CD14-positive monocyte (primary cell): ENCODE results near the gene POMC. TPM values are rescaled to one million over a fixed set of nuclear protein-coding genes. Genes with fewer than 3 reads are reported as not detected.

Experiments used
- DNase-seq, 3 donors: peaks; one replicate each; pipeline ENCODE4 v3.0.0-alpha.2; 2011 to 2022
- H2AFZ ChIP-seq: 2 replicates; pipeline ENCODE4 v1.6.0; 2012; ENCODE audit warnings: mild to moderate bottlenecking, low read depth, low read length, inconsistent platforms; ENCODE audit not compliant: insufficient read depth, poor library complexity, severe bottlenecking
- H3K27ac ChIP-seq, 2 donors: 1 replicate in 1 of 2; 2 replicates in 1 of 2; pipeline ENCODE4 v1.5.1; 2012 to 2013; ENCODE audit warnings: low read length in 2 of 2, control low read depth in 1 of 2, inconsistent platforms in 1 of 2, low read depth in 1 of 2, mild to moderate bottlenecking in 1 of 2
- H3K27me3 ChIP-seq, 2 donors: one replicate each; pipeline versions ENCODE4 v1.6.0 to v1.6.1; 2011 to 2013; ENCODE audit warnings: low read length in 2 of 2; ENCODE audit not compliant: control insufficient read depth in 2 of 2, insufficient read depth in 2 of 2
- H3K36me3 ChIP-seq, 2 donors: replicated peaks in 1 of 2; 1 replicate in 1 of 2; 2 replicates in 1 of 2; pipeline versions ENCODE4 v1.5.1 to v1.6.1; 2012 to 2013; ENCODE audit warnings: low read length in 2 of 2, control low read depth in 1 of 2, inconsistent platforms in 1 of 2, mild to moderate bottlenecking in 1 of 2; ENCODE audit not compliant: insufficient read depth in 2 of 2, control insufficient read depth in 1 of 2
- H3K4me1 ChIP-seq, 2 donors: 1 replicate in 1 of 2; 2 replicates in 1 of 2; pipeline versions ENCODE4 v1.5.1 to v1.6.1; 2012 to 2013; ENCODE audit warnings: low read length in 2 of 2, control low read depth in 1 of 2, inconsistent platforms in 1 of 2, mild to moderate bottlenecking in 1 of 2, moderate library complexity in 1 of 2; ENCODE audit not compliant: insufficient read depth in 2 of 2, control insufficient read depth in 1 of 2
- H3K4me2 ChIP-seq: replicated peaks from 2 replicates; pipeline ENCODE3; 2012; ENCODE audit warnings: low read length, moderate library complexity, mild to moderate bottlenecking; ENCODE audit not compliant: poor library complexity, severe bottlenecking; ENCODE audit errors: extremely low read depth
- H3K4me3 ChIP-seq, 3 experiments: fragments of 200-600 bp in 1 of 3; sonication (generic) in 1 of 3; replicated peaks in 1 of 3; 1 replicate in 2 of 3; 2 replicates in 1 of 3; pipeline ENCODE4 v1.5.1; 2011 to 2013; ENCODE audit warnings: low read length in 3 of 3, mild to moderate bottlenecking in 3 of 3, control low read depth in 2 of 3, low read depth in 2 of 3, inconsistent platforms in 1 of 3, moderate library complexity in 1 of 3
- H3K79me2 ChIP-seq: 2 replicates; pipeline ENCODE4 v1.6.0; 2012; ENCODE audit warnings: mild to moderate bottlenecking, control low read depth, inconsistent platforms, low read length, moderate library complexity; ENCODE audit not compliant: insufficient read depth
- H3K9ac ChIP-seq: 2 replicates; pipeline ENCODE4 v1.6.0; 2017; ENCODE audit warnings: low read length, mild to moderate bottlenecking; ENCODE audit not compliant: insufficient read depth, poor library complexity, severe bottlenecking
- H3K9me3 ChIP-seq, 2 donors: replicated peaks in 1 of 2; 1 replicate in 1 of 2; 2 replicates in 1 of 2; pipeline versions ENCODE4 v1.5.1 to v1.6.1; 2012 to 2013; ENCODE audit warnings: low read length in 2 of 2, control low read depth in 1 of 2; ENCODE audit not compliant: control insufficient read depth in 1 of 2, insufficient read depth in 1 of 2
- H4K20me1 ChIP-seq: 2 replicates; pipeline ENCODE4 v1.6.0; 2012; ENCODE audit warnings: mild to moderate bottlenecking, low read length, control low read depth, moderate library complexity; ENCODE audit not compliant: insufficient read depth
- H3K27ac Mint-ChIP-seq, 7 donors: one replicate each; pipeline ENCODE4 v1.8.0; 2020; ENCODE audit warnings: mild to moderate bottlenecking in 7 of 7, mixed read lengths in 7 of 7, moderate library complexity in 6 of 7, inconsistent platforms in 2 of 7
- H3K27me3 Mint-ChIP-seq, 3 donors: one replicate each; pipeline ENCODE4 v1.8.0; 2021 to 2022; ENCODE audit warnings: low read depth in 3 of 3, mild to moderate bottlenecking in 3 of 3, mixed read lengths in 3 of 3, moderate library complexity in 3 of 3, inconsistent platforms in 1 of 3
- H3K36me3 Mint-ChIP-seq, 2 donors: one replicate each; pipeline ENCODE4 v1.8.0; 2020; ENCODE audit warnings: mixed read lengths in 2 of 2, inconsistent platforms in 1 of 2, mild to moderate bottlenecking in 1 of 2
- H3K4me1 Mint-ChIP-seq: one replicate; pipeline ENCODE4 v1.8.0; 2020; ENCODE audit warnings: mild to moderate bottlenecking, mixed read lengths
- H3K4me3 Mint-ChIP-seq, 2 donors: one replicate each; pipeline ENCODE4 v1.8.0; 2020; ENCODE audit warnings: mild to moderate bottlenecking in 2 of 2, mixed read lengths in 2 of 2, moderate library complexity in 1 of 2
- H3K9me3 Mint-ChIP-seq, 7 donors: one replicate each; pipeline ENCODE4 v1.8.0; 2020 to 2022; ENCODE audit warnings: mixed read lengths in 7 of 7, mild to moderate bottlenecking in 6 of 7, moderate library complexity in 6 of 7, inconsistent platforms in 2 of 7
- CTCF ChIP-seq: fragments of 200-600 bp; IDR thresholded peaks from one replicate; pipeline ENCODE4 v1.8.0; 2022; ENCODE audit warnings: antibody characterized with exemption, mild to moderate bottlenecking
- WGBS: methylation state at CpG from one replicate; pipeline ENCODE4 v1.1.5; 2013; ENCODE audit warnings: missing lambda C conversion rate; ENCODE audit not compliant: insufficient coverage; 5-methylcytosine and 5-hydroxymethylcytosine counted together
- intact Hi-C, 2 donors: fragments of 100-400 bp; cut with micrococcal nuclease; formaldehyde crosslinking; loops; one replicate each; pipeline versions ENCODE4 v1.15.0 to v1.15.1; 2023
- polyA minus RNA-seq: library from RNA; depleted of rRNA, polyadenylated mRNA; stranded (reverse); fragments of >200 nt; gene quantifications from 2 replicates; pipeline ENCODE4 v1.2.3, GENCODE V29; 2012
- polyA plus RNA-seq, 3 donors: library from polyadenylated mRNA; depleted of rRNA in 1 of 3; unstranded in 2 of 3; stranded (reverse) in 1 of 3; fragments of 300-500 nt in 2 of 3; fragments of >200 nt in 1 of 3; fragmentation: Illumina TruSeq in 2 of 3; gene quantifications; 1 replicate in 2 of 3; 2 replicates in 1 of 3; pipeline ENCODE4 v1.2.3, GENCODE V29; 2012 to 2021
- total RNA-seq, 12 experiments: library from RNA in 1 of 12; stranded (reverse) in 1 of 12; fragments of 120-200 nt in 1 of 12; gene quantifications; one replicate each; pipeline ENCODE4 v1.2.4 and lab custom pipeline; 2013 to 2026; ENCODE audit warnings: mixed read lengths in 6 of 12, inconsistent platforms in 1 of 12

The POMC gene
- 3.6 TPM for total RNA-seq (2013)
- 1 to 10 TPM; 3.5 to 4.7 (median 4.6) TPM for polyA plus RNA-seq
- polyA minus RNA-seq = 5.3 and 10.3 TPM in 2 replicates
- total RNA-seq (lab: John Stamatoyannopoulos, UW) = 0.67 to 3.4 (median 1.7) reads per million in 11 experiments

DNA sequence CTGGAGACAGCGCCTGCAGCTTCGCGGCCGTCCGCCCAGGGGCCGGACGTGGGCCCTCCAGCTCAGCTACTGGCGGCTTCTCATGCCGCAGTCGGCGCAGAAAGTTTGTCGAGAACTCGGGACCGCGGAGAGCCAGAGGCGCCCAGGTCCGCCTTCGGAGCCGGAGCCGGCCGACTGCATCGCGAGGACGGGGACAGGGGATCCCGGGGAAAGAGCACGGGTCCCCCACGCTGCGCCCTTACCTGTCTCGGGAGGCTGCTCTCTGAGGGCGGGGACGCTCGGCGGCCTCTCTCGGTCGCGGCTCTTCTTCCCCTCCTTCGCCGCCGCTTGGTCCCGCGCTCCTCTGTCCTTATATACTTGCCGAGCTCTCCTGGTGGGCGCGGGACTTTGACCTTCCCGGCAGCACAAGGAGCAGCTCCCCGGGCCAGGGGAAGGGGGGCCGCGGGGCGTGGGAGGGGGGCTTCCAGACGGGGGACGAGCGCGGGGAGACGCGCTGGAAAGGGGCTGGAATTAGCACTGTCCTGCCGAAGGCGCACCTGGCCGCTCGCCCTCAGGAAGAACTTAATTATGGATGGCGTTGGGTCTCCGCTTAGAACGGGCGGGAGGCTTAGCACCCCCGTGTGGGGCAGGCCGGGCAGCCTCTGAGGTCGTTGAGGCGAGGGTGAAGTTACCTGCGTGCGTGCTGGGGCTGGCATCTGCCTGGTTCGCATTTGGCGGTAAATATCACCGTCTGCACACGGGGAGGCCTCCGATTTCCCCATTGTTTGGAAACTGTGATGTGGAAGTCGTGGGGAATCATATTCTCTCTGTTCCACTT is at the start of gene POMC:
Gene POMC (minus strand): TSS at position 325 of the 817 bp plus-strand sequence. CDS start 3,808 bp downstream, outside the sequence.
- H4K20me1 ChIP-seq = no peaks in the 10 kb centered on the region
- H3K4me1 ChIP-seq = peaks cover 10 to 12% of the 10 kb centered on the region in 2 donors
- peaks cover 0 to 25% of the 10 kb centered on the region in 2 donors for H3K9me3 ChIP-seq
- no peak for TF ChIP-seq CTCF
- Mint-ChIP-seq H3K4me3 (peak within 1 kb of the TSS; percentile 60 to 83), H3K27ac (no peak within 1 kb of the TSS), H3K4me1 (peaks cover 31% of the 10 kb centered on the region), H3K9me3 (peaks cover 0 to 26% (median 9%) of the 10 kb centered on the region in 7 donors), H3K36me3 (peaks cover 0 to 8% of the 10 kb centered on the region in 2 donors), H3K27me3 (peaks cover 67 to 89% (median 77%) of the 10 kb centered on the region in 3 donors)
- intact Hi-C loops = no loop called here
- no peak for DNase-seq
- H2AFZ ChIP-seq = peak within 1 kb of the TSS; percentile 77
- H3K4me3 ChIP-seq = peak within 1 kb of the TSS; percentile 10 to 64 (median 26)
- H3K9ac ChIP-seq = no peak within 1 kb of the TSS
- no peak within 1 kb of the TSS for H3K27ac ChIP-seq
- WGBS = 4% methylated on average over 60 of the region's 75 CpGs
- peak within 1 kb of the TSS; percentile 69 for H3K4me2 ChIP-seq
- no peaks in the 10 kb centered on the region for H3K79me2 ChIP-seq
- peaks cover 48 to 90% of the 10 kb centered on the region in 2 donors for H3K27me3 ChIP-seq
- H3K36me3 ChIP-seq = no peaks in the 10 kb centered on the region

GRCh38 chr2:25218100-25218499 is 49.7 kb upstream of the POMC start:
- Mint-ChIP-seq H3K27ac (no peak overlapping the region), H3K4me3 (no peak overlapping the region), H3K4me1 (peaks cover 10% of the 10 kb centered on the region), H3K27me3 (peaks cover 0 to 4% (median 3%) of the 10 kb centered on the region in 3 donors), H3K9me3 (no peaks in the 10 kb centered on the region), H3K36me3 (no peaks in the 10 kb centered on the region)
- H3K27ac ChIP-seq = no peak overlapping the region
- intact Hi-C loops = no loop called here
- no peak for DNase-seq
- H3K4me3 ChIP-seq = no peak overlapping the region
- H4K20me1 ChIP-seq = no peaks in the 10 kb centered on the region
- no peaks in the 10 kb centered on the region for H3K36me3 ChIP-seq
- WGBS = 91% methylated on average over 1 of the region's 3 CpGs
- no peaks in the 10 kb centered on the region for H3K79me2 ChIP-seq
- H3K9ac ChIP-seq = no peak overlapping the region
- no peak overlapping the region for H3K4me2 ChIP-seq
- peaks cover 10 to 11% of the 10 kb centered on the region in 2 donors for H3K4me1 ChIP-seq
- no peaks in the 10 kb centered on the region for H3K9me3 ChIP-seq
- H3K27me3 ChIP-seq = no peaks in the 10 kb centered on the region
- no peak for TF ChIP-seq CTCF
- H2AFZ ChIP-seq = no peak overlapping the region
